Activated CD4-positive, alpha-beta T cell treated with anti-CD3 and anti-CD28 coated beads for 4 hours (primary cell): ENCODE results near the gene AATF.
"Not testable (repeated sequence)": the region's sequence is repeated elsewhere in the genome, so short reads cannot be mapped to it uniquely, and the experiment has no call there.

Source experiments
- DNase-seq, 2 donors: peaks; one replicate each; pipeline ENCODE4 v3.0.0-alpha.2; 2020

Gene AATF

DNA sequence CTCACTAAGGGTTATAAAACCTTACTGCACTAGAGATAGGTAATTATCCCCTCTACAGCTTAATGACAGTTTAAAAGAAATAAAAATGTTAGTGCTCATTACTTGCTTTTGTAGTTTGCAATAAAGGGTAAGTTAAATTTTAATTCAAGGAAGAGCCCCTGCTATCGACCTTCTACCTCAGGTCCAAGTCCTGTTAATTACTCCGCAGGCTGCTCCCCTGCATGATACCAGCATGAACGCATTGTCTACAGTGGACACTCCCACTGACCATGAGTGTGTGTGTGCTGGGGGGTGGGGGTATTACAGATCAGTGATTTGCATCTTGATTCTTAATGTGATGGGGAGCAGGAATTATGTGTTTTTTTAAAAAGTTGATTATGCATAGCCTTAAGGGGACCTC, 103.1 kb downstream of the AATF start:
- no peak for DNase-seq

DNA sequence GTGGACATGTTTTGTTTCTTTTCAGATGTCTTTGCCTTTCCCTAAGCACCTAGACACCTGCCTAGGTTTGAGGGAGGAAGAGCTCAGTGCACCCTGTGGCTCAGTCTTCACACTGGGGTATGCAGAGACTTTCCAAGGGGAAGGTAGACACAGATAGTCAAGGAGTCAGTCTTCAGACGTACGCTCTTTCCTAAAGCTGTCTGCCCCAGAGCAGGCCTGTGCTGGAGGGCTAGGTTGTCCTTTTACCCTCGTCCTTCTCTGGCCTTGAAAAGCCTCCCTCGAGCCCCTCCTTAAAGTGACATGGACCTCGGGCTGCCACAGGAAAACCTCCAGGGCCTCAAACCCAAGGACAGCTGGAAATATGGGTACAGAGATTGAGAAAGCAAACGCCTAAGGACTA, 103.7 kb downstream of the AATF start:
- no peak for DNase-seq

GRCh38 chr17:37054894-37055293, 106.1 kb downstream of the AATF start:
- DNase-seq, result no peak

- DNase-seq, result no peak
These were observed 107.9 kb downstream of the AATF start for GRCh38 chr17:37056622-37057021.

DNA sequence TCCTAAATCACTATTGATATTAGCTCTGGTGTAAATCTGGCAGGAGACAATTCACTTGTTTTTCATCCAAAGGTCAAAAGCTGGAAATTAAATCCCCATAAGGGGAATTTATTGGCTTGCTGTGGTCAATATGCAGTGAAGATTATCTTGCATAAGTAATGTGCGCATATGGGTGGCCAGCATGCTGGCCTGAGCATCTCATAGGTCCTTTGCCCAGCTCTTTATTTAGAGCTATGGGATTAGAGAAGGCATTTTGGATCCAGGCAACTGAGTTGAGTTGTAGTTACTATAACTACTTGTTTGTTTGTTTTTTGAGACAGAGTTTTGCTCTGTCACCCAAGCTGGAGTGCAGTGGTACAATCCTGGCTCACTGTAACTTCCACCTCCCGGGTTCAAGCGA, 110.7 kb downstream of the AATF start:
- DNase-seq, result no peak

DNA sequence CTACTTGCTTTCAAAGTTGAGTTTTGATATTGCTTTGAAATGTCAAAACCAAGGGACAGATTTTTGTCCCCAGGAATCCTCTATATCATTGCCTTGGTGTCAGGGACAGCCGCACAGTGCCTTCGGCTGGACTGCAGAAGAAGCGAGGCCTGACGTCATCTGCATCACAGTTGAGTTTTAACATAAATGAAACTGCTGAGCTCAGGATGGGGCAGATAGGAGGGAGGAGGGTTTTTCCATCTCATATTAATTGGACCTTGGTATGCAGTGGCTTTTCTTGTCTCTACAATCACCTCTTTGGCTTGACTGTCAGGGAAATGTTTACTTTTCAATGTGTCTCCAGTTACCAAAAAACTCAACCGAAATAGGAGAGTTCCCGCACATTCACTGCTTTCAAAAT, 111.3 kb downstream of the AATF start:
- no peak for DNase-seq

DNA sequence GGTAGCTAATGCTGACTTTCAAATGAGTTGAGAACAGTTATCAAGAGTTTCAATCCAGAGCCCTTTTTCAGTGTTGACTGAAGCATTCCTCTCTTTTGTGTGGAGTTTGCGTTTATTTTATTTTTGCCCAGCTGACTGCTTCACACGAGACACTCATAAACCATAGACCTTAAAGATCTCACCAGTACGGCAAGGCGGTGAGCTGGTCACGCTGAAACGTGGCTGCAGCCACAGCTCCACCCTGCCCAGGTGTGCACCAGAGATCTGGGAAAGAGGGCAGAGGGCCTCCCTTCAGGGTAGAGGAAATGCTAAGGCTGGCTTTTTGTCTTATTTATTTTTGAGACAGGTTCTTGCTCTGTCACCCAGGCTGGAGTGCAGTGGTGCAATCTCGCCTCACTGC, 112.2 kb downstream of the AATF start:
- no peak for DNase-seq

- DNase-seq, result no peak
These were observed 113.3 kb downstream of the AATF start for GRCh38 chr17:37062021-37062420.

DNA sequence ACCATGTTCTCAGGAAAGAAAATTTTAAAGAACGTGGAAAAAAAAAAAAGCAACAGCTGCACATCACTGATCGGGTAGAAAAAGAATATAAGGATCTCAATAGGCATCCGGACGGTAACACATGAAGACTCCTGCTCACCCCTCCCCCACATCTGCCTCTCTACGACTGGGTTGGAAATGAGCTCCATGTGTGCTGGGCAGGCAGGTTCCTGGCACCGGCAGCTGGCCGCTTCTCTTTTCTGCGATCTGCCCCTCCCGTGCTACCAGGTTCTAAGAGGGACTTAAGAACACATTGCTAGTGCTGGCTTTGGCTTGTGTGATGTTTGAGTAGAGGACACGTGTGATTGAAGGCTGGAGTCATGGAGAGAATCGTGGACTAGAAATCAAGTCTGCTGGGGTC, 115.5 kb downstream of the AATF start:
- no peak for DNase-seq

GRCh38 chr17:37064956-37065355, 116.2 kb downstream of the AATF start:
- DNase-seq, result no peak

DNA sequence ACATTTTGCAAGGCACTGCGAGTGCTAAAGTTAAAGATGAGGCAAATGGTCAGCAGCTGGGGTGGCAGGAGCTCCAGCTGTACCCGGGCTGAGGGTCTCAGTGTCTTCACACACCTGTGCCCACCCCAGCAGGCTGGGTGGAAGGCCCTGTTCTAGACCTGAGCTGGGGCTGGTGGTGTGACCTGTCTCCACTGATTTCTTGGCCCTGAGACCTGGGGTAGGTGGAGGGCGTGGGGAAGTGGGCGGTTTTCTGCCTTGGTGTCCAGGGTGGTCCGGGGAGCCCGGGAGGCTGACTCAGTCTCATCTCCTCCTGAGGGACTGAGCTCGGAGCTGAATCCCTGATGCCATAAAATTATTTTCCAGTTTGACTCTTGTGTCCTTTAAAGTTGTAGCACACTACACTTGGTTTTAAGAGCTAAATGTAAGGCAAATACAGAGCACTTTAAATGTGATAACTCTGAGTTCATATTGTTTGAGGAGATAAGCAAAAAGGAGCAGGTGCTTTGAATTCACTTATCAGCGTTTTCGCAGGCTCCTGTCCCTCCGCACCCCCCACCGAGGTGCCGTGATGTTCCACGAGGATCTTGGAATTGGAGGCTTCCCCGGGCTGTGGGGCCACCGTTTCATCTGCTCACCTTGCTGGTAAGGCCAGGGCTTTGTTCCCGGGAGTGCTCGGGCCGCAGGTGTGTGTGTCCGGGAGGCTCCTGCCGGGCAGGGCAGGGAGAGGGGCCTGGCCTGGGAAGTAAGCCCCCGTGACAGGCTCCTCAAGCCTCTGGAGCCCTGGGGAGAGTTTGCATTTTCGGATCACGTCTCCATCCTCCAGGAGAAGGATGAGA, 117.0 kb downstream of the AATF start:
- no peak for DNase-seq

GRCh38 chr17:37066322-37067255, 117.8 kb downstream of the AATF start:
- DNase-seq, result no peak

- DNase-seq, result no peak
These were observed 118.9 kb downstream of the AATF start for GRCh38 chr17:37067555-37068111.

DNA sequence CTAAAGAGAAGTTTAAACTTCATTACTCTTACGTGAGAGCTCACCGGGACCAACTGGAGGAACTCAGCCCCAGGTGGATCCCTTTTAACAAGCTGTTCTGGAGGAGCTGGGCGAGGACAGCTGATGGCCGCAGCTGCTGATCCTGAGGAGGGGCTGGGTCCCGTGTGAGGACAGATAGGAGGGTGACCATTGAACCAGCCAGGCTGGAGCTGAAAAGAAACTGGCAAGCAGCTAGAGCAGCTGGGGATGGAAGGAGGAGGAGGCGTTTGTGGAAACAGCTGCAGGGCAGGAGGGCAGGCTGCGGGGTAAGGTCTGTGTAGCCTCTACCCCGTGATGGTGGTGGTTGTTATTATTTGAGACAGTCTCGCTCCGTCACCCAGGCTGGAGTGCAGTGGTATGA, 119.5 kb downstream of the AATF start:
- DNase-seq, result no peak

DNA sequence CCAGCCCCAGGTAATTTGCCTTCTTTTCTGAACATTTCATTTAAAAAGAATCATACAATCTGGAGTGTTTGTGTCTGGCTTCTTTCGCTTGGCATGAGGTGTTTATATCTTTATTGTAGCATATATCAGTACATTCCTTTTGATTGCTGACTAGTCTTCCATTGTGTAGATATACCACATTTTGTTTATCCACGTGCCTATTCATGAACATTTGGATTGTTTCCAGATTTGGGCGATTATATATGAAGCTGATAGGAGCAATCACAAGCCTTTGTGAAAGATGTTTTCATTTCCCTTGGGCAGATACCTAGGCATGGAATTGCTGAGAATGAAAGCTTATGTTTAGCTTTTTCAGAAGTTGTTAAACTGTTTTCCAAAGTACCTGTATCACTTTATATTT, 120.3 kb downstream of the AATF start:
- no peak for DNase-seq

GRCh38 chr17:37073464-37073863, 124.7 kb downstream of the AATF start:
- not testable (repeated sequence) for DNase-seq

- no peak for DNase-seq
These were observed 130.4 kb downstream of the AATF start for GRCh38 chr17:37079065-37079708.

GRCh38 chr17:37079735-37080134, 131.0 kb downstream of the AATF start:
- DNase-seq, result no peak

DNA sequence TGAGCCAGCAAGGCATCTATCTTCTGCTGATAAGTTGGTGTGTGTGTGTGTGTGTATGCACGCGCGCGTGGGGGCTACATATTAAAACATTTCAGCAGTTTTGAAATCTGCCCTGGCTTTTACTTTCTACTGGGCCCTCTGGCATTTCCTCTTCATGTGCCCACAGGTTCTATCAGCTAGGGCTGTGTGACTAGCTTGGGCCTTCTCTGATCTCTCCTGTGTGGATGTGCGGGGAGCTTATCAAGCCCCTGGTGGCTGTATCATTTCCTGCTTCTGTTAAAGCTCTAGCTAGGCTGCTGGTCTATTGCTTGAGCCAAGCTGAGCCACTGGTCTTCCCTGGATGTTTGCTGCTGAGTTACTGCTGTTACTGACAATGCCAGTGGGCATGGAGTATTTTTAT, 132.5 kb downstream of the AATF start:
- no peak for DNase-seq

DNA sequence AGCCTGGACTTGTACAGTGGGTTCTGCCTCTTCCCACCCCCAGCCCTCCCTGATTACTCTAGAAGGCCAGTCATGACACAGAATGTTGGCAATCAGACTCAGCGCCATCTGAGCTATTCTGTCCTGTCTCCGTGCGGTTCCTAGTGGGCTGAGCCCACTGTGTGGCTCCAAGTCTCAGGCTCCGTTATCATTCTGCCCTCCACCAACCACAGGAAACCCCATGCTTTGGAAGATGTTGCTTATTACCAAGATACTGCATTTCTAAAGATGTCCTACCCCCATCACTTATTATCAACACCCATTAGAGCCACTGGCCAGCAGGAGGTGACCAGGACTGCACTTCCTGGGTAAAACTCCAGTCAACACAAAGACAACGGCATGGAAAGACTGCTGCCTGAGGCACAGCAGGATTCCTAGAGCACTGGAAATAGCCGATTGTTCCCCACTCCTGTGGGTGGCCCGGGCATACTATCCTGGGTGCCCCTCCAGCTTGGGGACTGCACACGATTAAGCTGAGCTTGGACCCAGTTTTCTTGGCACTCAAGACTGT, 133.6 kb downstream of the AATF start:
- DNase-seq, result no peak

DNA sequence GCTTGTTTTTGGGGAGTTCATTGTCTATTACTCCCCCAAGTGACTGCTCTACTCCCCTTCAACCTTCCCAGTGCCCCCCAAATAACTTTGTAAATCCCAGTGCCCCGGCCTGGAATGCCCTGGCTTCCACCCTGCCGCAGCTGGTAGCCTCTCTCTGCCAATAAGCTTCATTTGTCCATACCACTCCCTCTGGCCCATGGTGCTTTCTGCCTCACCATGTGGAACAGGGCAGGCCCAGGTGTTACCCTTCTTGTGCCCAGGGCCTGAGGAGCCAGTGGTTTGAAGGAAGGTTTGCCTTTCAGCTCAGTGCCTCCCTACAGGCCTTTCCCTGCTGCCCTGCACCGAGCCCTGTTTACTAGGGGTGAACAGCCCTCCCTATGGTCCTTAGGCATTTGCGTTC, 134.2 kb downstream of the AATF start:
- DNase-seq, result no peak

- DNase-seq, result no peak
These were observed 134.7 kb downstream of the AATF start for GRCh38 chr17:37083456-37083855.

GRCh38 chr17:37084372-37084771, 135.6 kb downstream of the AATF start:
- DNase-seq, result no peak
